H1 (cell line): Measurements from ENCODE around the gene TCAIM. TPM values are rescaled to one million over a fixed set of nuclear protein-coding genes. Genes with fewer than 3 reads are reported as not detected.

Experiments
- CTCF ChIA-PET: fragments of 300-600 bp; sonication (Branson Sonifier 250); formaldehyde crosslinking; loops from one replicate; lab custom pipeline; 2021; ENCODE audit not compliant: partially characterized antibody; lab: Charles Lee
- POLR2A ChIA-PET: fragments of 300-600 bp; sonication (Branson Sonifier 250); formaldehyde crosslinking; loops from one replicate; lab custom pipeline; 2021; ENCODE audit warnings: inconsistent platforms; ENCODE audit not compliant: partially characterized antibody; lab: Charles Lee
- DNase-seq, 2 experiments: peaks; one replicate each; pipeline versions ENCODE4 v3.0.0 to v3.0.0-alpha.2; 2010 to 2022; ENCODE audit warnings: low spot score in 2 of 2, low read depth in 1 of 2, mixed read lengths in 1 of 2
- FAIRE-seq: peaks from 2 replicates; lab custom pipeline; 2011; peaks lifted over from hg19 to GRCh38; lab: Jason Lieb, UNC
- H2AFZ ChIP-seq: 2 replicates; pipeline ENCODE4 v1.8.1; 2012; ENCODE audit warnings: low read length, inconsistent platforms
- H2AK5ac ChIP-seq: 2 replicates; pipeline ENCODE4 v1.6.1; 2013; ENCODE audit warnings: low read depth, low read length
- H2BK120ac ChIP-seq: replicated peaks from 2 replicates; pipeline ENCODE3; 2013; ENCODE audit warnings: low read depth, low read length, inconsistent platforms
- H2BK12ac ChIP-seq: 2 replicates; pipeline ENCODE4 v1.6.1; 2013; ENCODE audit warnings: low read depth, low read length
- H2BK15ac ChIP-seq: 2 replicates; pipeline ENCODE4 v1.6.1; 2013; ENCODE audit warnings: low read length
- H2BK20ac ChIP-seq: 2 replicates; pipeline ENCODE4 v1.6.1; 2013; ENCODE audit warnings: low read length
- H2BK5ac ChIP-seq: 2 replicates; pipeline ENCODE4 v1.6.1; 2013; ENCODE audit warnings: low read depth, low read length
- H3K14ac ChIP-seq: 2 replicates; pipeline ENCODE4 v1.6.1; 2013; ENCODE audit warnings: inconsistent platforms; ENCODE audit not compliant: insufficient read length
- H3K18ac ChIP-seq: 2 replicates; pipeline ENCODE4 v1.6.1; 2013; ENCODE audit warnings: low read length; ENCODE audit errors: extremely low read depth
- H3K23ac ChIP-seq: 2 replicates; pipeline ENCODE4 v1.6.1; 2013; ENCODE audit warnings: inconsistent platforms; ENCODE audit not compliant: insufficient read length
- H3K23me2 ChIP-seq: 2 replicates; pipeline ENCODE4 v1.6.1; 2013; ENCODE audit warnings: low read depth, low read length
- H3K27ac ChIP-seq: 2 replicates; pipeline ENCODE4 v1.6.1; 2011; ENCODE audit warnings: low read depth, low read length, inconsistent platforms
- H3K27me3 ChIP-seq, 4 experiments: replicated peaks in 1 of 4; 1 replicate in 1 of 4; 2 replicates in 3 of 4; pipeline versions ENCODE4 v1.6.1 to v1.8.1; 2011 to 2013; ENCODE audit warnings: low read length in 3 of 4, mild to moderate bottlenecking in 3 of 4, inconsistent platforms in 2 of 4, mixed read lengths in 2 of 4, moderate library complexity in 1 of 4; ENCODE audit not compliant: control insufficient read depth in 3 of 4, insufficient read depth in 3 of 4; ENCODE audit errors: extremely low read depth in 1 of 4
- H3K36me3 ChIP-seq, 4 experiments: 2 replicates each; pipeline versions ENCODE4 v1.6.1 to v1.8.1; 2011 to 2013; ENCODE audit warnings: mild to moderate bottlenecking in 4 of 4, low read length in 3 of 4, moderate library complexity in 2 of 4, control low read depth in 1 of 4, inconsistent platforms in 1 of 4; ENCODE audit not compliant: insufficient read depth in 4 of 4, control insufficient read depth in 2 of 4
- H3K4ac ChIP-seq: replicated peaks from 2 replicates; pipeline ENCODE3; 2013; ENCODE audit warnings: low read length, low read depth, mixed read lengths, inconsistent platforms; ENCODE audit not compliant: insufficient read length
- H3K4me1 ChIP-seq, 4 experiments: replicated peaks in 1 of 4; 1 replicate in 1 of 4; 2 replicates in 3 of 4; pipeline versions ENCODE4 v1.6.1 to v1.8.1; 2011 to 2013; ENCODE audit warnings: low read length in 3 of 4, inconsistent platforms in 2 of 4, mixed read lengths in 1 of 4; ENCODE audit not compliant: insufficient read depth in 4 of 4, control insufficient read depth in 3 of 4
- H3K4me2 ChIP-seq, 2 experiments: 2 replicates each; pipeline versions ENCODE4 v1.6.1 to v1.8.1; 2011 to 2013; ENCODE audit warnings: low read depth in 2 of 2, low read length in 2 of 2, control low read depth in 1 of 2, inconsistent platforms in 1 of 2, mild to moderate bottlenecking in 1 of 2; ENCODE audit not compliant: insufficient read depth in 1 of 2
- H3K4me3 ChIP-seq, 4 experiments: fragments of 200-600, 300-600 bp in 1 of 4; sonication (generic), shearing (Covaris generic), sonication (Bioruptor Twin) in 1 of 4; 2 replicates each; pipeline versions ENCODE4 v1.5.1 to v1.8.1; 2011 to 2016; ENCODE audit warnings: low read length in 4 of 4, low read depth in 3 of 4, control low read depth in 2 of 4, inconsistent platforms in 2 of 4, mild to moderate bottlenecking in 2 of 4, mixed read lengths in 1 of 4, moderate library complexity in 1 of 4; ENCODE audit not compliant: insufficient read depth in 2 of 4; ENCODE audit errors: extremely low read depth in 1 of 4
- H3K56ac ChIP-seq: replicated peaks from 2 replicates; pipeline ENCODE3; 2013; ENCODE audit warnings: low read depth, mild to moderate bottlenecking, mixed read lengths, low read length, inconsistent platforms; ENCODE audit not compliant: insufficient read length
- H3K79me1 ChIP-seq: 2 replicates; pipeline ENCODE4 v1.6.1; 2013; ENCODE audit warnings: low read depth, low read length, control low read depth
- H3K79me2 ChIP-seq, 2 experiments: 2 replicates each; pipeline versions ENCODE4 v1.6.1 to v1.8.1; 2012 to 2013; ENCODE audit warnings: low read length in 2 of 2, mild to moderate bottlenecking in 2 of 2, inconsistent platforms in 1 of 2; ENCODE audit not compliant: insufficient read depth in 2 of 2, control insufficient read depth in 1 of 2
- H3K9ac ChIP-seq, 4 experiments: replicated peaks in 1 of 4; 1 replicate in 1 of 4; 2 replicates in 3 of 4; pipeline versions ENCODE4 v1.6.1 to v1.8.1; 2011 to 2013; ENCODE audit warnings: low read depth in 3 of 4, low read length in 3 of 4, control low read depth in 2 of 4, mild to moderate bottlenecking in 2 of 4, moderate library complexity in 2 of 4, inconsistent platforms in 1 of 4; ENCODE audit errors: extremely low read depth in 1 of 4
- H3K9me3 ChIP-seq, 2 experiments: 2 replicates each; pipeline versions ENCODE4 v1.6.1 to v1.8.1; 2012 to 2013; ENCODE audit warnings: mild to moderate bottlenecking in 2 of 2, moderate library complexity in 2 of 2, control low read depth in 1 of 2, inconsistent platforms in 1 of 2, low read depth in 1 of 2, low read length in 1 of 2, mixed read lengths in 1 of 2; ENCODE audit not compliant: insufficient read depth in 2 of 2
- H4K20me1 ChIP-seq, 2 experiments: replicated peaks in 1 of 2; 2 replicates each; pipeline versions ENCODE3 to v1.8.1; 2011 to 2013; ENCODE audit warnings: inconsistent platforms in 2 of 2, low read length in 2 of 2, mild to moderate bottlenecking in 1 of 2; ENCODE audit not compliant: insufficient read depth in 2 of 2, control insufficient read depth in 1 of 2
- H4K5ac ChIP-seq: 2 replicates; pipeline ENCODE4 v1.6.1; 2013; ENCODE audit warnings: low read length, low read depth, mixed read lengths, inconsistent platforms; ENCODE audit not compliant: insufficient read length
- H4K8ac ChIP-seq: 2 replicates; pipeline ENCODE4 v1.8.0; 2013; ENCODE audit warnings: mild to moderate bottlenecking, moderate library complexity, low read length, inconsistent platforms; ENCODE audit not compliant: insufficient read depth; ENCODE audit errors: extremely low read depth
- H4K91ac ChIP-seq: replicated peaks from 2 replicates; pipeline ENCODE3; 2013; ENCODE audit warnings: low read length, mixed read lengths, inconsistent platforms; ENCODE audit not compliant: insufficient read length
- EGR1 ChIP-seq: IDR thresholded peaks from 2 replicates; pipeline ENCODE4 v1.6.1; 2011; ENCODE audit warnings: low read depth, low read length, borderline replicate concordance
- JUND ChIP-seq: IDR thresholded peaks from 2 replicates; pipeline ENCODE4 v1.6.1; 2011; ENCODE audit warnings: mild to moderate bottlenecking, improper control_type of control experiment, low read length
- NANOG ChIP-seq: IDR thresholded peaks from 2 replicates; pipeline ENCODE4 v1.6.1; 2011; ENCODE audit warnings: low read length, low read depth, mild to moderate bottlenecking, inconsistent platforms; ENCODE audit not compliant: insufficient read depth, poor library complexity, severe bottlenecking
- POLR2AphosphoS5 ChIP-seq: IDR thresholded peaks from 2 replicates; pipeline ENCODE4 v1.6.1; 2011; ENCODE audit warnings: low read depth, low read length
- RAD21 ChIP-seq, 2 experiments: IDR thresholded peaks in 1 of 2; conservative IDR thresholded peaks in 1 of 2; 2 replicates each; pipeline ENCODE4 v1.6.1; 2011; ENCODE audit warnings: low read depth in 2 of 2, low read length in 2 of 2, improper control_type of control experiment in 1 of 2, inconsistent platforms in 1 of 2, mild to moderate bottlenecking in 1 of 2, moderate library complexity in 1 of 2
- SIRT6 ChIP-seq: IDR thresholded peaks from one replicate; pipeline ENCODE4 v1.7.1; 2012; ENCODE audit warnings: low read length, inconsistent platforms
- TAF7 ChIP-seq: optimal IDR thresholded peaks from 2 replicates; pipeline ENCODE3; 2011; ENCODE audit warnings: low read depth, mild to moderate bottlenecking, inconsistent platforms, low read length, moderate library complexity, borderline replicate concordance
- TBP ChIP-seq: IDR thresholded peaks from 2 replicates; pipeline ENCODE4 v1.6.1; 2011; ENCODE audit warnings: low read depth, low read length, improper control_type of control experiment
- YY1 ChIP-seq: IDR thresholded peaks from 2 replicates; pipeline ENCODE4 v1.6.1; 2011; ENCODE audit warnings: low read depth, mild to moderate bottlenecking, low read length
- WGBS, 2 experiments: shearing (Covaris generic) in 1 of 2; methylation state at CpG; one replicate each; pipeline versions ENCODE4 v1.1.6 to v1.1.7; 2013 to 2015; ENCODE audit warnings: low lambda C conversion rate in 2 of 2, mixed read lengths in 2 of 2, inconsistent platforms in 1 of 2, low coverage in 1 of 2, missing lambda C conversion rate in 1 of 2; ENCODE audit not compliant: insufficient replicate concordance in 2 of 2, insufficient coverage in 1 of 2, insufficient read length in 1 of 2; ENCODE audit errors: extremely low coverage in 1 of 2, missing lambda C conversion rate in 1 of 2; 5-methylcytosine and 5-hydroxymethylcytosine counted together
- polyA plus RNA-seq, 7 experiments: library from polyadenylated mRNA; depleted of rRNA in 3 of 7; stranded (reverse) in 5 of 7; unstranded in 2 of 7; fragments of >200 nt in 5 of 7; fragments of 200-250 nt in 2 of 7; gene quantifications; 1 replicate in 5 of 7; 2 replicates in 1 of 7; 4 replicates in 1 of 7; pipeline versions ENCODE4 v1.2.1 to v1.2.3, GENCODE V29; 2011 to 2013; ENCODE audit warnings: missing spikeins in 2 of 7, mixed read lengths in 2 of 7
- total RNA-seq: library from RNA; stranded (reverse); fragmentation: NEBNext Ultra II Directional; extraction: Animal tissue kit (Norgen Biotek cat#: 25700); gene quantifications from 2 replicates; pipeline ENCODE4 v1.2.1, GENCODE V29; 2021
- TF ChIP-seq, protein P1 (sequence below), 3 experiments: IDR thresholded peaks; 1 replicate in 2 of 3; 2 replicates in 1 of 3; pipeline versions ENCODE4 v1.5.1 to v1.6.1; 2011; ENCODE audit warnings: low read length in 3 of 3, mild to moderate bottlenecking in 3 of 3, inconsistent platforms in 2 of 3, low read depth in 1 of 3, moderate library complexity in 1 of 3; ENCODE audit not compliant: insufficient read depth in 1 of 3; ENCODE audit errors: control extremely low read depth in 1 of 3

TCAIM gene
- total and polyA plus RNA-seq, 2 of the 8 experiments (the other 6 are each of a cell fraction or from before 2014, with no cell fraction given) = 6.9 to 22.1 TPM

DNA sequence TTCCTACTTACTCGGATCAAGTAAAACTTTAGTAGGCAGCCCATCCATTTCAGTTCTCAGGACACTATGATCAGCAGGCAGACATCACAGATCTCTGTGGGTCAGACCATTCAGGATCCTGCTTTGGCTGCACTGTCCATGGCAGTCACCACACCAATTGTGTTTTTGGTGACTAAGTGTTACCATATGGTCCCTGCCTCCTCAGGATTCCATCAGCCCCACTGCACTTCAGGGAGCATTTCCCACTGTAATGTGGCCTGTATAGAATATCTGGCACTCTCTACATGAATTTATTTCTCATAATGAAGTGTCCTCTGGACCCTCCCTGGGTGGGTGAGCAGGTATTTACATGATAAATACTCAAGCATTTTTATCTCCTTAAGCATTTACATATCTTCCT is 97.6 kb downstream of the TCAIM start:
- Histone ChIP-seq H2BK12ac (no peak overlapping the region), H3K4me3 (no peak overlapping the region), H3K4ac (no peak overlapping the region), H2AFZ (no peak overlapping the region), H3K4me2 (no peak overlapping the region), H2BK5ac (no peak overlapping the region), H2BK120ac (no peak overlapping the region), H3K9ac (no peak overlapping the region), H2AK5ac (no peak overlapping the region), H4K91ac (no peak overlapping the region), H3K18ac (no peak overlapping the region), H3K36me3 (no peaks in the 10 kb centered on the region; a peak in 1 of 8 replicates), H3K23me2 (0 out of 2 replicates have a peak, but pooled peaks cover 1% of the 10 kb centered on the region), H3K27me3 (no peaks in the 10 kb centered on the region), H3K9me3 (no peaks in the 10 kb centered on the region), H3K23ac (no peak overlapping the region), H3K4me1 (no peaks in the 10 kb centered on the region), H3K56ac (no peak overlapping the region), H4K20me1 (no peaks in the 10 kb centered on the region), H3K79me2 (no peaks in the 10 kb centered on the region), H3K14ac (no peak overlapping the region), H2BK20ac (no peak overlapping the region), H4K8ac (no peak overlapping the region), H3K27ac (no peak overlapping the region), H2BK15ac (no peak overlapping the region), H4K5ac (no peak overlapping the region), H3K79me1 (no peaks in the 10 kb centered on the region)
- FAIRE-seq (no peak), DNase-seq (no peak)
- CTCF ChIA-PET = no interaction called here
- 100% methylated on average over 1 of the region's 1 CpG; no CpG with 5 or more reads in 1 of the 2 experiments for WGBS, 2 experiments
- POLR2A ChIA-PET = no interaction called here
- TF ChIP-seq POLR2AphosphoS5 = no peak
- no peak for TF ChIP-seq RAD21 (IDR thresholded peaks at IDR 0.05 in 1 of 2, conservative IDR thresholded peaks at IDR 0.05 in 1 of 2; ENCODE audit: low read depth in 2 of 2, low read length in 2 of 2)
- no peak for TF ChIP-seq YY1
- TF ChIP-seq NANOG = no peak
- no peak for TF ChIP-seq JUND
- no peak for TF ChIP-seq TAF7
- TF ChIP-seq TBP = no peak
- no peak for TF ChIP-seq SIRT6
- TF ChIP-seq, protein P1, sequence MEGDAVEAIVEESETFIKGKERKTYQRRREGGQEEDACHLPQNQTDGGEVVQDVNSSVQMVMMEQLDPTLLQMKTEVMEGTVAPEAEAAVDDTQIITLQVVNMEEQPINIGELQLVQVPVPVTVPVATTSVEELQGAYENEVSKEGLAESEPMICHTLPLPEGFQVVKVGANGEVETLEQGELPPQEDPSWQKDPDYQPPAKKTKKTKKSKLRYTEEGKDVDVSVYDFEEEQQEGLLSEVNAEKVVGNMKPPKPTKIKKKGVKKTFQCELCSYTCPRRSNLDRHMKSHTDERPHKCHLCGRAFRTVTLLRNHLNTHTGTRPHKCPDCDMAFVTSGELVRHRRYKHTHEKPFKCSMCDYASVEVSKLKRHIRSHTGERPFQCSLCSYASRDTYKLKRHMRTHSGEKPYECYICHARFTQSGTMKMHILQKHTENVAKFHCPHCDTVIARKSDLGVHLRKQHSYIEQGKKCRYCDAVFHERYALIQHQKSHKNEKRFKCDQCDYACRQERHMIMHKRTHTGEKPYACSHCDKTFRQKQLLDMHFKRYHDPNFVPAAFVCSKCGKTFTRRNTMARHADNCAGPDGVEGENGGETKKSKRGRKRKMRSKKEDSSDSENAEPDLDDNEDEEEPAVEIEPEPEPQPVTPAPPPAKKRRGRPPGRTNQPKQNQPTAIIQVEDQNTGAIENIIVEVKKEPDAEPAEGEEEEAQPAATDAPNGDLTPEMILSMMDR (IDR thresholded peaks at IDR 0.05; ENCODE audit: control extremely low read depth in 1 of 3, insufficient read depth in 1 of 3, low read depth in 1 of 3, low read length in 3 of 3) = no peak
- no peak for TF ChIP-seq EGR1
